Umbilical cord (tissue), 2 donors: ENCODE measurements around the gene CCNJL. TPM values are rescaled to one million over a fixed set of nuclear protein-coding genes. Genes with fewer than 3 reads are reported as not detected.
A peak's percentile ranks its signal among the peaks of the same experiment; 100 is the strongest.
"Not testable (repeated sequence)": the region's sequence is repeated elsewhere in the genome, so short reads cannot be mapped to it uniquely, and the experiment has no call there.

Source experiments
- DNase-seq: peaks from one replicate; pipeline ENCODE4 v3.0.0-alpha.2; 2015; ENCODE audit warnings: low spot score
- total RNA-seq: library from RNA; depleted of rRNA; stranded (reverse); fragments of >200 nt; gene quantifications from one replicate; pipeline ENCODE4 v1.2.3, GENCODE V29; 2014; ENCODE audit warnings: low replicate concordance; ENCODE audit not compliant: insufficient read depth

Gene CCNJL
- total RNA-seq = 0.72 TPM

- DNase-seq = peak; percentile 79
These were observed at the start of gene CCNJL for GRCh38 chr5:160312134-160312959. Gene CCNJL, minus strand, starts transcription at chr5:160312564. Its CDS starts 641 bp downstream, at chr5:160311923.

- DNase-seq = no peak
These were observed 49.4 kb upstream of the CCNJL start for GRCh38 chr5:160361624-160362228.

GRCh38 chr5:160360310-160360709 lies 47.9 kb upstream of the CCNJL start:
- no peak for DNase-seq

GRCh38 chr5:160359816-160360215 lies 47.5 kb upstream of the CCNJL start:
- DNase-seq = peak; percentile 71

GRCh38 chr5:160359242-160359641 lies 46.9 kb upstream of the CCNJL start:
- no peak for DNase-seq

- DNase-seq = peak; percentile 51
These were observed 45.6 kb upstream of the CCNJL start for GRCh38 chr5:160357861-160358411.

- DNase-seq = no peak
These were observed 45.0 kb upstream of the CCNJL start for GRCh38 chr5:160357394-160357793.

GRCh38 chr5:160356550-160357347 lies 44.4 kb upstream of the CCNJL start:
- peak; percentile 40 for DNase-seq

GRCh38 chr5:160354666-160355065 lies 42.3 kb upstream of the CCNJL start:
- DNase-seq = no peak

GRCh38 chr5:160353379-160353778 lies 41.0 kb upstream of the CCNJL start:
- no peak for DNase-seq

GRCh38 chr5:160352308-160352707 lies 39.9 kb upstream of the CCNJL start:
- DNase-seq = no peak

GRCh38 chr5:160349935-160350303 lies 37.6 kb upstream of the CCNJL start:
- DNase-seq = peak; percentile 85

- no peak for DNase-seq
These were observed 37.0 kb upstream of the CCNJL start for GRCh38 chr5:160349249-160349934.

GRCh38 chr5:160348080-160348479 lies 35.7 kb upstream of the CCNJL start:
- DNase-seq = no peak

- DNase-seq = no peak
These were observed 35.1 kb upstream of the CCNJL start for GRCh38 chr5:160347448-160347847.

GRCh38 chr5:160342413-160342941 lies 30.1 kb upstream of the CCNJL start:
- no peak for DNase-seq

- no peak for DNase-seq
These were observed 29.0 kb upstream of the CCNJL start for GRCh38 chr5:160341309-160341870.

- not testable (repeated sequence) for DNase-seq
These were observed 28.1 kb upstream of the CCNJL start for GRCh38 chr5:160340513-160340912.

GRCh38 chr5:160339406-160340130 lies 27.2 kb upstream of the CCNJL start:
- no peak for DNase-seq

GRCh38 chr5:160334716-160335115 lies 22.4 kb upstream of the CCNJL start:
- not testable (repeated sequence) for DNase-seq
